Measurements from ENCODE around the gene FAM199X. TPM values are rescaled to one million over a fixed set of nuclear protein-coding genes. Genes with fewer than 3 reads are reported as not detected.

The FAM199X gene
- total RNA-seq, result 44.3 TPM

DNA sequence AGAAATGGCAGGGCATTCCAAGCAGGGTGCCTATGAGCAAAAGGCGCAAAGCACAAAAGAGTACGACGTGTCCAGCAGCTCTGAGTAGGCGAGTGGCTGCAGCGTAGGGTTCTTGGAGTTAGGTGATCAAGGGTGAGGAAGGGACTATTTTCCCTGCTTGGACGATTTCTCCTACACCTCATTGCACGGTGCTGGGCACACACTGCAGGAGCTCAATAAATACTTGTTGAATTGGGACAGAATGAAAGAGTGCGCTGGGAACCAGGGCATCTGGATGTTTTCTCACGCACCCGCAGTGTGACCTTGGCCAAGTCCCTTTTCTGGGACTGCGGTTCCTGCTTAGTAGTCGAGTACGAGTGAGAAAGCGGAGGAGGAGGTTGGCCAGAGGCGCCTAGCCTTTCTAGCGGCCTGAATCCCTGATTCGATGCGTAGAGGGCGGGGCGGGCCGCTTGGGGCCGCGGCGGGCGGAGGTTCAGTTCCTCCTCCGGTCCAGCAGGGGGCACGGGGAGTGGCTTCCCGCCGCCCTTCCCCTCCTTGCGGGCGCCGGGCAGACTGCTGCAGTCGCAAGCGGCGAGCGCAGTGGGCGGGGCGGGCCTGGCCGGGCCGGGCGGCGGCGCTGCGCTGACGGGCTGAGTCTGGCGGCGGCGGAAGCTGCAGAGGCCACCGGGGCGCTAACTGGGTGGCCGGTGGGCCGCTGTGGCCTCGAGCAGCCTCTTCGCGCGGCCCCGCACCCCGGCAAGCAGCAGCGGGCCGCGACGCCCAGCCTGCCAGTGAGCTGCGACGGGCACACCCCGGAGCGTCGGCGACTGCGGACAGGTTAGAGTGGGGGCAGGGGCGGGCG lies at the start of gene FAM199X:
Gene FAM199X, plus strand, starts transcription at position 560 of the 841 bp plus-strand sequence. CDS start 333 bp downstream, outside the sequence.

DNA sequence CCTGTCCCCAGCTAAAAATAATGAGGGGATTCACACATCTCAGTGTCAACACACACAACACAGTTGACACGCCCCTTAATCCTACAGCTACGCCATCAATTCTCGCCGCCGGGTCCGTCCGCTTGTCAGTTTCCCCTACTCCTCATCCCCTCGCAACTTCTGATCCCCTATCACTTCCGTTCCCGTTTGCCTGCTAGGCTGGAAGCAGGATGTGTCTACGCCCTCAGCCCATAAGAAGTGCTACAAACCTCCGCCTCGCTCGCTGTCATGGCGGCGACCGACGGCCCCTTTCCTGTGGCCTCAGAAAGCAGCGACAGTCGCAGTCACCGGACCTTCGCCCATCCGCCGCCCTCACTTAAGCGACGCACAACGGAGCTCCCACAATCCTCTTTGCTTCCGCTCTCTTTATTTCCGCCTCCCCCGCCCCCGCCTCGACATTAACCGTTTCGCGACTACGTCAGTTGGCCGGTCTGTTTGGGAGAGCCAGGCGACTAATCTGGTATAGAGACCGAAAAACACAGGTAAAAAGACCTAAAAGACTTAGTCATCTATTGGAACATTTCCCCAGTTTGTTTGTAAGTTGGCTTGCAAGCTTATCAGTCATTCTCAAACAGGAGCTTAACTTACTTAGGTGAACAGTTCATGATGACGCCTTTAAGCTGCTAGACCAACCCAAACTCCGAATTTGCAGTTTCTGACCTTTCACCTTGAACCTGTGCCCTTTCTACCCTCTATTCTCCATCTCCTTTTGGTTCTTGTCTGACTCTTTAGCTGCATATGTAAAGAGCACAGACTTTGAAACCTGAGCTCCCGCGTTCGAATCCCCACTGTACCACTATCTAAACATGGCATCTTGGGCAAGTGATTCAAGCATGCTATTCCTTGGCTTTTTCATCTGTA lies 9.4 kb upstream of the FAM199X start, which contains the start of gene SLC25A53:
Gene SLC25A53, minus strand, starts transcription at position 380 of the 900 bp plus-strand sequence. CDS start 51,752 bp downstream, outside the sequence.

Other genes starting within 250 kb of the FAM199X start
- 12.9 TPM for gene TMSB15B, start 203.8 kb upstream of the FAM199X start, total RNA-seq
- gene H2BW1, start 152.7 kb upstream of the FAM199X start, total RNA-seq, result not detected
- not detected for gene H2BW2, start 126.5 kb upstream of the FAM199X start, total RNA-seq
- 12.6 TPM for gene TMSB15C, start 90.2 kb upstream of the FAM199X start, total RNA-seq
- gene ZCCHC18, start 53.9 kb upstream of the FAM199X start, total RNA-seq, result 8.0 TPM
- gene SLC25A53, start 9.4 kb upstream of the FAM199X start, total RNA-seq, result 35.8 TPM
- not detected for gene ESX1, start 88.5 kb downstream of the FAM199X start, total RNA-seq

Measured in camera-type eye (tissue), 1 donor.